AG08395 (cell line): ENCODE measurements around the gene LDHAL6A.
"Not testable (repeated sequence)": the region's sequence is repeated elsewhere in the genome, so short reads cannot be mapped to it uniquely, and the experiment has no call there.

ENCODE experiments used
- DNase-seq: peaks from one replicate; pipeline ENCODE4 v3.0.0; 2012; ENCODE audit warnings: mixed read lengths, low spot score

Gene LDHAL6A

DNA sequence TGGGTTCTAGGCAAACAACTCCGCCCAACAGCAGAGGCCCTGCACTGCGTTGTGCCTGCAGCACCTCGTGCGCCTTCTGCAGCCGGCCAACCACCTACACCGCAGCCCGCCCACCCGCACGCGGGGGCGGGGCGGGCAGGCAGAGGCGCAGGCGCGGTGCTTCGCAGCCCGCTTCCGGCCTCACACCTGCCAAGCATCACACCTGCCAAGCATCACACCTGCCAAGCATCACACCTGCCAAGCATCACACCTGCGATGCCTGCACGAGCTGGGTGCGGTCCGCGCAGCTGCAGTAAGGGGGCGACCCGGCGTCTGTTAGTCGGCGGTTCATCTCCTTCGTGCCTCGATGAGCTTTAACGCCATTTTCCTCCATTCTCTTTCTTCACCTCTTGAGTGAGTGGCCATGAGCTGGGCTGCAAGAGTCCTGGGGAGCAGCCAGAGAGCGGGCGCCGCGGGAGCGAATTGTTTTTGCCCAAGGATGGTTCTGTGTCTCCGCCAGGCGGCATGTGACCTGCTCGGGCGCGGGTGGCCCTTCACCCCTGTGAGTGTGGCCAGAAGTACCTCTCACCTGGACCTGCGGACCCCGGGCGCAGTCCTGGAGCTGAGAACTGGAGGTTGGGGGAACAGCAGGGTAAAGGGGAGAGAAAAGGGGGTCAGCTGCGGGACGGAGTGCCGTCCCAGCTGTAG is at the start of gene LDHAL6A:
Gene LDHAL6A (plus strand): TSS at position 171 of the 687 bp plus-strand sequence. CDS start 825 bp downstream, outside the sequence.
- no peak for DNase-seq

GRCh38 chr11:18407400-18407799 is 48.3 kb upstream of the LDHAL6A start:
- not testable (repeated sequence) for DNase-seq

DNA sequence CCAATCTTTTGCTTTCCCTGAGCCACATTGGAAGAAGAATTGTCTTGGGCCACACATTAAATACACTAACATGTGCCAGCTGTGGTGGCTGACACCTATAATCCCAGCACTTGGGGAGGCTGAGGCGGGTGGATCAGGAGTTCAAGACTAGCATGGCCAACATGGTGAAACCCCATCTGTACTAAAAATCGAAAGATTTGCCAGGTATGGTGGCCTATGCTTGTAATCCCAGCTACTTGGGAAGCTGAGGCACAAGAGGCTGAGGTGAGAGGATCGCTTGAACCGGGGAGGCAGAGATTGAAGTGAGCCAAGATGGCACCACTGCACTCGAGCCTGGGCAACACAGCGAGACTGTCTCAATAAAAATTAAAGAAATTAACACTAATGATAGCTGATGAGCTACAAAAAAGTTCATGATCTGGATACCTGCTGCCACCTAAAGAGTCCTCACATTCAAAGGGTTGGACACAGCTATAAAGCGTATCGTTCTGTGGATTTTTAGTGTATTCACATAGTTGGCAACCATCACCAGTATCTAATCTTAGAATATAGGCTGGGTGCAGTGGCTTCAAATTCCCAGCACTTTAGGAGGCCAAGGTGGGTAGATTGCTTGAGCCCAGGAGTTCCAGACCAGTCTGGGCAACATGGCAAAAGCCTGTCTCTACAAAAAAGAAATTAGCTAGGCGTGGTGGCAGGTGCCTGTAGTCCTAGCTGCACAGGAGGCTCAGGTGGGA is 46.9 kb upstream of the LDHAL6A start:
- no peak for DNase-seq

GRCh38 chr11:18416459-18416858 is 39.2 kb upstream of the LDHAL6A start:
- DNase-seq, result no peak

DNA sequence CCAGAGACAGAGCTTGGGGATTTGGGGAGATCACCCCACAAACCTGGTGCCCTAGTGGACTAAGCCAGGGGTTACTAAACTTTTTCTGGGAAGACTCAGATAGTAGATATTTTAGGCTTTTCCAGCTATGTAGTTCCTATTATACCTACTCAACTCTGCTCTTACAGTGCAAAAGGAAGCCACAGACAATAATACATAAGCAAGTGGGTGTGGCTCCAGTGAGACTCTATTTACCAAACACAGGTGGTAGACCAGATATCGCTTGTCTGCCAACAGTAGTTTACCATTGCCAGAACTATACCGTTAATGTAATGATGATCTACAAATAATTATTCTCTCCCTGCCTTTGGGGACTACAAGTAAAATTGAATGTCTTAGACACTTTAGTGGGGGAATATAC is 36.6 kb upstream of the LDHAL6A start:
- no peak for DNase-seq

- DNase-seq, result no peak
Observed at GRCh38 chr11:18420067-18420466, 35.6 kb upstream of the LDHAL6A start.

GRCh38 chr11:18427240-18427639 is 28.4 kb upstream of the LDHAL6A start:
- no peak for DNase-seq

- no peak for DNase-seq
Observed at GRCh38 chr11:18429332-18429731, 26.3 kb upstream of the LDHAL6A start.

DNA sequence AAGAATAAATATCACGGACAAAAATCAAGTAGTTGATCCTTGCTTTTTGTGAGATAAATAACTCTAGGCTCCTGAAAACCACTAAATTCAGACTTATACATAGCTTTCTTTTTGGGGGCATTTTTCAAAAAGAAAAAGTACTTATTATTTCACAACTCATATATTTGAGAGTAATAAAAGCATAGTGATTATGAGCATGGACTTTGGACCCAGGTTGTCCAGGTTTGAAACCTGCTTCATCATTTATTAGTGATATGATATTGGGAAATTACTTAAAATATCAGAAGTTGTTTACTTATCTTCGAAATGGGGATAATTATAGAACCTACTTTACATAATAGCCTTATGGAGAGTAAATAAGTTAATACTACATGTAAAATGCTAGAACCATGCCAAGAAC is 17.0 kb upstream of the LDHAL6A start:
- no peak for DNase-seq

- no peak for DNase-seq
Observed at GRCh38 chr11:18449251-18449650, 6.4 kb upstream of the LDHAL6A start.

GRCh38 chr11:18452927-18453326 is 2.7 kb upstream of the LDHAL6A start:
- peak; percentile 44 for DNase-seq

DNA sequence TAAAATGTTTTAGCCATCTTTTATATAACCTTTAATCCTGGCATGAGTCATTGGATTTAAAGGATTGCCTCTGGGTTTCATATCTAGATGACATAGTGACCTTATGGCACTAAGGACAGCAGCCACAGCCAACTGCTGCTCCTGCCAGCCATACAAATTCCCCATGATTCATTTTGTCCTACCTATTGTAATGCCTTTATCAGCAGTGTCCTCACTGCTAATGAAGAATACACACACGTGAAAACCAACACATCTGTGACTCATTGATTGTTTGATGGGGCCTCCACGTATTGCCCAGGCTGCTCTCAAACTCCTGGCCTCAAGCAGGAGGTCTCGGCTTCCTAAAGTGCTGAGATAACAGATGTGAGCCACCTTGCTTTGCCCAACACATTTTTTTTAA is 1.8 kb downstream of the LDHAL6A start:
- no peak for DNase-seq

- DNase-seq, result no peak
Observed at GRCh38 chr11:18459634-18460033, 4.0 kb downstream of the LDHAL6A start.

- DNase-seq, result no peak
Observed at GRCh38 chr11:18461909-18462308, 6.3 kb downstream of the LDHAL6A start.

- DNase-seq, result no peak
Observed at GRCh38 chr11:18463439-18463838, 7.8 kb downstream of the LDHAL6A start.

GRCh38 chr11:18466402-18466801 is 10.7 kb downstream of the LDHAL6A start:
- DNase-seq, result no peak

GRCh38 chr11:18468059-18468458 is 12.4 kb downstream of the LDHAL6A start:
- no peak for DNase-seq

- DNase-seq, result no peak
Observed at GRCh38 chr11:18468961-18469360, 13.3 kb downstream of the LDHAL6A start.

- DNase-seq, result no peak
Observed at GRCh38 chr11:18471995-18472394, 16.3 kb downstream of the LDHAL6A start.

- DNase-seq, result no peak
Observed at GRCh38 chr11:18472587-18472986, 16.9 kb downstream of the LDHAL6A start.

DNA sequence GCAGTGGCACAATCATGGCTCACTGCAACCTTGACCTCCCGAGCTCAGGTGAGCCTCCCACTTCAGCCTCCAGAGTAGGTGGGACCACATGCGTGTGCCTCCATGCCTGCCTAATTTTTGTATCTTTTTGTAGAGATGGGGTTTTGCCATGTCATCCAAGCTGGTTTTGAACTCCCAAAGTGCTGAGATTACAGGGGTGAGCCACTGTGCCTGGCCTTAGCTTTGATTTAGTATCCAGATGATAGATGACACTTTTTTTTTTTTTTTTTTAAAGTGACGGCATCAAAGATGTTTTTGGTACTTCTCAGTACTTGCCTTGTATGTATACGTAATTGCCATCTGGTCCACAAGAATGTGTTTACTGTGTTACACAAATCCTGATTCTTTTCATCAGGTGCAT is 23.4 kb downstream of the LDHAL6A start:
- no peak for DNase-seq

GRCh38 chr11:18485913-18486528 is 30.4 kb downstream of the LDHAL6A start:
- DNase-seq, result no peak

DNA sequence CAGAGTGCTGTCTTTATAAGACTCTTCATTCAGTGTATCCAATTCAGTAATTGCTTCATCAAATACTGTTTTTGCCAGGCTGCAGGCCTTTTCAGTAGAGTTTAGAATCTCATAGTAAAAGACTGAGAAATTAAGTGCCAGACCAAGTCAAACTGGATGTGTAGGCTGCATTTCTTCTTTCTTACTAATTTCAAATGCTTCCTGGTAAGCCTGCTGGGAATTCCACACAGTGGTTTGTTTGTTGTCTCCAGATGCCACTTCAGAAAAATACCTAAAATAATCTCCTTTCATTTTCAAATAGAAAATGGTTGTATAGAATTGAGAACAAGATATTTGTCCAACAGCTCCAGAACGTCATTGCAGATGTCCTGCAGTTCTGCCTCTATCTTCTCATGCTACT is 34.7 kb downstream of the LDHAL6A start:
- peak; percentile 38 for DNase-seq
